HepG2 (cell line): ENCODE data around the gene HPS6. TPM values are rescaled to one million over a fixed set of nuclear protein-coding genes. Genes with fewer than 3 reads are reported as not detected.

Source experiments
- AHDC1 ChIP-seq: sonication (generic); formaldehyde crosslinking; IDR thresholded peaks from 2 replicates; pipeline ENCODE4 v1.5.1; 2020; ENCODE audit warnings: mild to moderate bottlenecking, missing genetic modification reagents, borderline replicate concordance
- DRAP1 ChIP-seq: IDR thresholded peaks from 2 replicates; pipeline ENCODE4 v1.6.1; 2016; ENCODE audit warnings: missing genetic modification reagents, missing compliant biosample characterization
- ERF ChIP-seq: IDR thresholded peaks from 2 replicates; pipeline ENCODE4 v1.6.1; 2018; ENCODE audit warnings: missing biosample characterization, missing genetic modification reagents
- LCORL ChIP-seq, 2 experiments: fragments of 450-650 bp in 1 of 2; sonication (generic) in 1 of 2; formaldehyde crosslinking in 1 of 2; IDR thresholded peaks; 2 replicates each; pipeline versions ENCODE4 v1.5.0 to v1.6.1; 2017 to 2020; ENCODE audit warnings: antibody characterized with exemption in 1 of 2, missing genetic modification reagents in 1 of 2
- REL ChIP-seq: sonication (generic); formaldehyde crosslinking; conservative IDR thresholded peaks from 2 replicates; pipeline ENCODE4 v1.8.0; 2022; ENCODE audit warnings: mild to moderate bottlenecking, missing genetic modification reagents, moderate library complexity
- RNF219 ChIP-seq: sonication (generic); formaldehyde crosslinking; IDR thresholded peaks from 2 replicates; pipeline ENCODE4 v1.5.0; 2020; ENCODE audit warnings: mild to moderate bottlenecking, missing genetic modification reagents
- SATB2 ChIP-seq: sonication (generic); formaldehyde crosslinking; IDR thresholded peaks from 2 replicates; pipeline ENCODE4 v1.5.0; 2020; ENCODE audit warnings: missing genetic modification reagents
- SIN3A ChIP-seq: IDR thresholded peaks from 2 replicates; pipeline ENCODE4 v1.6.1; 2011; ENCODE audit warnings: low read depth, mild to moderate bottlenecking, control low read depth, low read length, borderline replicate concordance
- SMAD9 ChIP-seq: sonication (generic); formaldehyde crosslinking; IDR thresholded peaks from 2 replicates; pipeline ENCODE4 v1.5.1; 2020; ENCODE audit warnings: mild to moderate bottlenecking, missing genetic modification reagents
- TEF ChIP-seq: sonication (generic); formaldehyde crosslinking; IDR thresholded peaks from 2 replicates; pipeline ENCODE4 v1.5.0; 2020; ENCODE audit warnings: missing genetic modification reagents
- TRIM24 ChIP-seq: sonication (generic); formaldehyde crosslinking; IDR thresholded peaks from 2 replicates; pipeline ENCODE4 v1.8.0; 2022; ENCODE audit warnings: mild to moderate bottlenecking, missing genetic modification reagents
- U2AF2 ChIP-seq: fragments of 200-400 bp; formaldehyde crosslinking; IDR thresholded peaks from 2 replicates; pipeline ENCODE4 v1.6.1; 2017; ENCODE audit warnings: low read depth, mild to moderate bottlenecking, low read length
- ZBTB39 ChIP-seq: sonication (generic); formaldehyde crosslinking; IDR thresholded peaks from 2 replicates; pipeline ENCODE4 v1.5.0; 2020; ENCODE audit warnings: missing genetic modification reagents
- ZNF468 ChIP-seq: sonication (generic); formaldehyde crosslinking; IDR thresholded peaks from 2 replicates; pipeline ENCODE4 v1.8.0; 2022; ENCODE audit warnings: mild to moderate bottlenecking, moderate library complexity, missing genetic modification reagents
- ZNF543 ChIP-seq: sonication (generic); formaldehyde crosslinking; IDR thresholded peaks from 2 replicates; pipeline ENCODE4 v1.4.0; 2020; ENCODE audit warnings: mild to moderate bottlenecking, missing genetic modification reagents
- ZNF567 ChIP-seq: sonication (generic); formaldehyde crosslinking; IDR thresholded peaks from 2 replicates; pipeline ENCODE4 v1.8.1; 2023; ENCODE audit warnings: mild to moderate bottlenecking, missing genetic modification reagents, borderline replicate concordance
- ZSCAN25 ChIP-seq: sonication (generic); formaldehyde crosslinking; IDR thresholded peaks from 2 replicates; pipeline ENCODE4 v1.8.0; 2022; ENCODE audit warnings: mild to moderate bottlenecking, missing genetic modification reagents
- polyA plus RNA-seq, 8 experiments: library from polyadenylated mRNA; depleted of rRNA in 3 of 8; stranded (reverse) in 7 of 8; unstranded in 1 of 8; fragments of >200 nt; fragmentation: Illumina TruSeq in 4 of 8; extraction: Trizol in 4 of 8; gene quantifications; 2 replicates each; pipeline versions ENCODE4 v1.2.1 to v1.2.3, GENCODE V29; 2011 to 2016; ENCODE audit warnings: low read depth in 4 of 8, missing spikeins in 1 of 8, mixed read lengths in 1 of 8; ENCODE audit not compliant: insufficient read depth in 1 of 8
- total RNA-seq, 5 experiments: library from RNA; depleted of rRNA; stranded (reverse); fragments of >200 nt; fragmentation: Illumina TruSeq; extraction: Trizol; gene quantifications; 2 replicates each; pipeline ENCODE4 v1.2.3, GENCODE V29; 2016; ENCODE audit warnings: low read depth in 1 of 5

The HPS6 gene
- total and polyA plus RNA-seq, 2 of the 13 experiments (the other 11 are each of a cell fraction or from before 2014, with no cell fraction given), result 2.9 to 14.9 TPM

- TF ChIP-seq SATB2 (CRISPR knock-in tag) (no peak), TRIM24 (CRISPR knock-in tag) (no peak), SMAD9 (CRISPR knock-in tag) (no peak), U2AF2 (no peak), ZSCAN25 (0 out of 2 replicates have a peak, but pooled peaks have one; percentile 38), RNF219 (CRISPR knock-in tag) (no peak), LCORL (IDR thresholded peaks at IDR 0.05) (no peak), LCORL (CRISPR knock-in tag; IDR thresholded peaks at IDR 0.05) (0 out of 2 replicates have a peak, but pooled peaks have one; percentile 22), SIN3A (peak; percentile 19; the same call in 1 of the 2 replicates), DRAP1 (CRISPR knock-in tag) (no peak), REL (CRISPR knock-in tag) (0 out of 2 replicates have a peak, but pooled peaks have one; percentile 56), ZNF567 (no peak), ZNF468 (CRISPR knock-in tag) (no peak), ERF (CRISPR knock-in tag) (no peak), ZBTB39 (CRISPR knock-in tag) (no peak), TEF (no peak), AHDC1 (CRISPR knock-in tag) (no peak), ZNF543 (no peak)
These were observed 49.1 kb downstream of the HPS6 start (continued) for GRCh38 chr10:102113956-102114857.
